Stimulated activated CD4-positive, alpha-beta T cell treated with anti-CD3 and anti-CD28 coated beads, TNF-alpha, amount 100 ng/mL, for 1 hour (primary cell): ENCODE measurements around the gene MRPL45.

Experiments used
- DNase-seq, 3 donors: peaks; one replicate each; pipeline ENCODE4 v3.0.0-alpha.2; 2020; ENCODE audit warnings: low read depth in 3 of 3, low spot score in 1 of 3

MRPL45 gene

GRCh38 chr17:38344420-38344745 is 47.4 kb downstream of the MRPL45 start:
- DNase-seq = no peak

GRCh38 chr17:38345743-38346142 is 48.8 kb downstream of the MRPL45 start:
- DNase-seq = no peak

DNA sequence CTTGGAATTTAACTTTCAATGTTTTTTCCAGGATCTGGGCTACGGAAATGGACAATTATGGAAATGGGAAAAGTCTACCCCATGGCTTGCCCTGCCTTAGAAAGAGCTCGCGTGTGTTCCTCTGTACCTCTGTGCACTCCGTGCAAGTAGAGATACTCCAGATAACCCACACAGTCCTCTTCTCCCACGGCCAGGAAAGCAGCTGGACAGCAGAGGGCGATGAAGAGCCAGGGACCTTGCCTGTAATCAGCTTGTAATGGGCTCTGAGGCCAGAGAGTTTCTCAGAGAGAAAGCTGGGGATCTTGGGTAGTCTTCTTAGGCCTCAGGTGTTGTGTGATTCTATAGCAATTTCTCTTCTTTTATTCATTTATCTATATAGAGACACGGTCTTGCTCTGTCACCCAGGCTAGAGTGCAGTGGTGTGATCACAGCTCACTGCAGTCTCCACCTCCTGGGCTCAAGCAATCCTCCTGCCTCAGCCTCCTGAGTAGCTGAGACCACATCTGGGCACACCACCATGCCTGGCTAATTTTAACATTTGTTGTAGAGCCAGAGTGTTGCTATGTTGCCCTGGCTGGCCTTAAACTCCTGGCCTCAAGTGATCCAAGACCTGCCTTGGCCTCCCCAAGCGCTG is 52.2 kb downstream of the MRPL45 start:
- peak; percentile 62 to 71 (median 66) for DNase-seq

DNA sequence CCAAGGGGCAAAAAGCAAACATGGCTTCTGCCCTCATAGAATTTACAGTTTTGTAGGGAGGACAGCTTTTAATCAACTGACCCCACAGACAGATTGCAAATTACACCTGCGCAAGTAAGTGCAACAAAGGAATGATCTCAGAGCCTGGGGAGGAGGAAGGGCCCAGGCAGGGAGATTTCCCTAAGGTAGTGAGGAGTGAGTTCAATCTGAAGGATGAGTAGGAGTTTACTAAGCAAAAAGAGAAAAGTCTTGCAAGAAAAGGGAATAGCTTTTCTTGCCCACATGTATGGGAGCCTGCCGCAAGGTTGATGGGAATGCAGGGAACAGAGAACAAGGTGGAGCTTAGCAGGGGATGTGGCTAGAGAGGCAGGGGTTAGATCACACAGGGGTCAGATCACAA is 53.1 kb downstream of the MRPL45 start:
- no peak for DNase-seq

- DNase-seq = peak; percentile 79 to 94 (median 81)
These were observed 54.6 kb downstream of the MRPL45 start, which contains the start of gene SOCS7 for GRCh38 chr17:38351412-38352222. Gene SOCS7, plus strand, starts transcription at chr17:38351844. Its CDS starts 209 bp downstream, at chr17:38352053.

- peak in 1 of 3 donors; percentile 12 for DNase-seq
These were observed 55.5 kb downstream of the MRPL45 start for GRCh38 chr17:38352245-38353085.

DNA sequence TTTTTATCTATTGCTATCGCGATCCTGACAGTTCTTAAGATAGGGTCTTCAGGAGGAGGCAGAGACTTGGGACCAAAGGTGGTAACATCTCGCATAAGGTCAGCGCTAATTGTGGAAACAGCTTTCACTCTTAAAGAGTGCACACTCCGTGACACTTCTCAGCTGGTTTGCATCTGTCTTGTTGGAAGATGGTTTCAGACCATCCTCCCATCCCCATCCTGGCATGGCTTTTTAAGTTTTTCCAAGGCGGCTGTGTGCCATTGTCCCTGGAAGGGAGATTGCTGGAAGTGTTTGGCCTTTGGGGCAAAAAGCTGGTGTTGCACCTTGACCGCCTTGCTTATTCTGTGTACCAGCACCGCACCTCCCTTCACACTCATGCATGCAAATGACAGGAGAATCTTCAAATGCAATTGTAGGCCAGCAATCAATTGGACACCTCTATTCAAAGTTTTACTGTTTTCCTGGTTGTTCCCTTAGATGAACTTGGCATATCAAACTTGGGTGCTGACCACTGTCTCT is 56.2 kb downstream of the MRPL45 start:
- no peak for DNase-seq

DNA sequence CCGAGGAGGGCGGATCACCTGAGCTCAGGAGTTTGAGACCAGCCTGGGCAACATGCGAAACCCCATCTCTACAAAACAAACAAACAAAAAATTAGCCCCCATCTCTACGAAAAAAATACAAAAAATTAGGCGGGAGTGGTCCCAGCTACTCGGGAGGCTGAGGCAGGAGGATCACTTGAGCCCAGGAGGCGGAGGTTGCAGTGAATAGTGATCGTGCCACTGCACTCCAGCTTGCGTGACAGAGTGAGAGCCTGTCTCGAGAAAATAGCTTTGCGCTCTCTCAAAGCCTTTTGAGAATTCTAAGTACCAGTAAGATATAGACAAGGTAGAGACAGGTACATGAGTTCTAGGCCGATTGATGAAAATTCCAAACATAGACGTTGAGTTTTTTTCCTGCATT is 56.7 kb downstream of the MRPL45 start:
- no peak for DNase-seq

- no peak for DNase-seq
These were observed 57.5 kb downstream of the MRPL45 start for GRCh38 chr17:38354466-38354865.

- DNase-seq = no peak
These were observed 58.3 kb downstream of the MRPL45 start for GRCh38 chr17:38355251-38355650.

GRCh38 chr17:38357486-38358123 is 60.6 kb downstream of the MRPL45 start:
- no peak for DNase-seq

GRCh38 chr17:38358586-38359513 is 61.9 kb downstream of the MRPL45 start:
- no peak for DNase-seq

DNA sequence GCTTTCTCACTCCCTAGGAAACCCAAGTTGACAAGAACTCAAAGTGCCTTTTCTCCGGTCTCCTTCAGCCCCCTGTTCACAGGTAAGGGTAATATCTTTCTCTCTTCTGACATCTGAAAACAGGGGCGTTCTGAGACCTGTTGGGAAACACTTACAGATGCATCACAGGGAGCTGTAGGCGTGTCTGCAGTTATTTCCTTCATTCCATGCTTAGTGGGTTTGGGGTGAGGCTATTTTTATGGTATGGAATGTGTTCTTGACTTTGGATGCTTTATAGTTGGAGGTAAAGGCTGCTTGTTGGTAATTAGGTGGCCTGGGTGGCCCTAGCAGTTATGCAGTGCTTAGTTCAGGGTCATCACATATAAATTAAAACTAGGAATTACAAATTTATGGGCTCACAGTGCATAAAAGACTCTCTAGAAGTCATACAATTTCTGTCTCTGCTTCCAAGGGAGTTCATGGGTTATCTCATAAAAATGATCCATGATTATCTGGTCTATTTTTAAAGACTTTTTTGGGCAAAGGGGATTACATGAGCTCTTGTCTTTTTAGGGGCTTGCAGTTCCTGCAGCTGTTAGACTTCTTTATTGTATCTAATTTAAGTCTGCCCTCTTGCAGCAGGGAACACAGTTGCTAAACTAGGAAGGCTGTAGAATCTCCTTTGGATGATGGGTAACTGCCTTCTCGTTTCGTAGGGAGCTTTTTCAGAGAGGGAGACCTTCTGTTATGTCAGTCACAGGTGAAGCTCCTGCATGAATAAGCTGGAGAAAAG is 64.9 kb downstream of the MRPL45 start:
- DNase-seq = no peak

- no peak for DNase-seq
These were observed 66.0 kb downstream of the MRPL45 start for GRCh38 chr17:38363016-38363415.

GRCh38 chr17:38364741-38365140 is 67.8 kb downstream of the MRPL45 start:
- no peak for DNase-seq

DNA sequence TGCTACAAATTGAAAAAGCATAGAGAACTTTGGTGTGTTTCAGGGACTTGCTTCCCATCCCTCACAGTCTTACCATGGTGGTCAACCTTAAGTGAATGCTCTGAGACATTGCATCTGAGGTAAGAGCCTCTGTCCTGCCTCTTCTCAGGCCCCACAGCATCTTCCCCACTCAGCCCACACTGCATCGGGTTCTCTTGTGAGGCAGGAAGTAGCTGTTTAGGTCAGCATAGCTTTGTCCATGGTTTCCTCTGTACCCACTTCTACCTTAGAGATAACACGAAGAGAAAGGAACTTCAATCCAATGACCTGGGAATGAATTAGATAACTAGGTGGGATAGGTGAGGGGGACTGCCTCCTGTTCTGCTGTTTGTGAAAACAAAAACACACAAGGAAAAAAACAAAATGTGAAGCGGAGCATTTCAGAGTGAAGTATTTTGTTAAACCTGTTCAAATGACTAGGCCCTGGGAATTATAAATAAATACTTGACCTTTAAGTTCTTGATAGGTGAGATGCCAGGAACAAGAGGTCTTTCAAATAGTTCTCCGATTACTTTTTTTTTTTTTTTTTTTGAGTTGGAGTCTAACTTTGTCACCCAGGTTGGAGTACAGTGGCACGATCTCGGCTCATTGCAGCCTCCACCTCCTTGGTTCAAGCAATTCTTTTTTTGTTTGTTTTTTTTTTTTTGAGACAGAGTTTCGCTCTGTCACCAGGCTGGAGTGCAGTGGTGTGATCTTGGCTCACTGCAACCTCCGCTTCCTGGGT is 72.3 kb downstream of the MRPL45 start:
- DNase-seq = no peak
